GM18519 (cell line): ENCODE data around the gene MED31.
"Not testable (repeated sequence)": the region's sequence is repeated elsewhere in the genome, so short reads cannot be mapped to it uniquely, and the experiment has no call there.

Source experiments
- ATAC-seq: cut with Tn5 transposase; IDR thresholded peaks from one replicate; pipeline ENCODE4 v1.9.1; 2021; ENCODE audit warnings: mild to moderate bottlenecking, moderate library complexity; ENCODE audit not compliant: unreplicated experiment, low FRiP score

MED31 gene

GRCh38 chr17:6656797-6657632 is 5.6 kb upstream of the MED31 start:
- not testable (repeated sequence) for ATAC-seq

- not testable (repeated sequence) for ATAC-seq
These were observed 4.4 kb upstream of the MED31 start for GRCh38 chr17:6655732-6656361.

GRCh38 chr17:6654841-6655731 is 3.7 kb upstream of the MED31 start:
- no peak for ATAC-seq

GRCh38 chr17:6651919-6652452 is 581 bp upstream of the MED31 start:
- peak; percentile 14 for ATAC-seq

GRCh38 chr17:6648181-6648580 is 3.2 kb downstream of the MED31 start:
- no peak for ATAC-seq

GRCh38 chr17:6643451-6644125 is 7.8 kb downstream of the MED31 start:
- ATAC-seq, result no peak

- no peak for ATAC-seq
These were observed 8.8 kb downstream of the MED31 start for GRCh38 chr17:6642592-6642991.

GRCh38 chr17:6641247-6641863 is 10.1 kb downstream of the MED31 start:
- no peak for ATAC-seq

- peak; percentile 72 for ATAC-seq
These were observed 10.7 kb downstream of the MED31 start, which contains the start of the genes KIAA0753 and TXNDC17 for GRCh38 chr17:6640536-6641246. Gene KIAA0753, minus strand, starts transcription at chr17:6640711. Its CDS starts 5,608 bp downstream, at chr17:6635103. Gene TXNDC17, plus strand, starts transcription at chr17:6641060. Its CDS starts 23 bp downstream, at chr17:6641083.

- ATAC-seq, result no peak
These were observed 11.5 kb downstream of the MED31 start for GRCh38 chr17:6639586-6640535.

GRCh38 chr17:6639014-6639585 is 12.3 kb downstream of the MED31 start:
- ATAC-seq, result no peak

GRCh38 chr17:6638046-6638908 is 13.1 kb downstream of the MED31 start:
- ATAC-seq, result no peak

GRCh38 chr17:6637458-6637840 is 14.0 kb downstream of the MED31 start:
- ATAC-seq, result no peak

GRCh38 chr17:6636616-6637457 is 14.6 kb downstream of the MED31 start:
- no peak for ATAC-seq

- no peak for ATAC-seq
These were observed 15.3 kb downstream of the MED31 start for GRCh38 chr17:6636105-6636504.

- no peak for ATAC-seq
These were observed 18.1 kb downstream of the MED31 start for GRCh38 chr17:6633263-6633662.
